ENCODE measurements around the gene AUNIP. TPM values are rescaled to one million over a fixed set of nuclear protein-coding genes. Genes with fewer than 3 reads are reported as not detected.
"Not testable (repeated sequence)": the region's sequence is repeated elsewhere in the genome, so short reads cannot be mapped to it uniquely, and the experiment has no call there.

AUNIP gene
- total RNA-seq, 1 donor from 2014 or later: not detected

GRCh38 chr1:25867210-25867991 lies 8.1 kb upstream of the AUNIP start:
- peak; percentile 51 for DNase-seq (ENCODE audit: low spot score)

- no peak for DNase-seq (ENCODE audit: low spot score)
These were observed 7.0 kb upstream of the AUNIP start for GRCh38 chr1:25866288-25866687.

- peak; percentile 12 for DNase-seq (ENCODE audit: low spot score)
These were observed 5.2 kb upstream of the AUNIP start for GRCh38 chr1:25864434-25864833.

GRCh38 chr1:25863486-25864262 lies 4.4 kb upstream of the AUNIP start:
- peak; percentile 85 for DNase-seq (ENCODE audit: low spot score)

GRCh38 chr1:25862785-25863485 lies 3.7 kb upstream of the AUNIP start:
- DNase-seq (ENCODE audit: low spot score): peak; percentile 82

- peak; percentile 60 for DNase-seq (ENCODE audit: low spot score)
These were observed 2.3 kb upstream of the AUNIP start for GRCh38 chr1:25861316-25862286.

GRCh38 chr1:25858494-25858893 lies 763 bp downstream of the AUNIP start:
- DNase-seq (ENCODE audit: low spot score): no peak

GRCh38 chr1:25856856-25857255 lies 2.4 kb downstream of the AUNIP start:
- DNase-seq (ENCODE audit: low spot score): no peak

- no peak for DNase-seq (ENCODE audit: low spot score)
These were observed 4.7 kb downstream of the AUNIP start for GRCh38 chr1:25854554-25854953.

- no peak for DNase-seq (ENCODE audit: low spot score)
These were observed 10.7 kb downstream of the AUNIP start for GRCh38 chr1:25848531-25848930.

GRCh38 chr1:25847929-25848328 lies 11.3 kb downstream of the AUNIP start:
- no peak for DNase-seq (ENCODE audit: low spot score)

GRCh38 chr1:25845664-25846063 lies 13.6 kb downstream of the AUNIP start:
- DNase-seq (ENCODE audit: low spot score): no peak

GRCh38 chr1:25844536-25845337 lies 14.5 kb downstream of the AUNIP start:
- DNase-seq (ENCODE audit: low spot score): no peak

- DNase-seq (ENCODE audit: low spot score): no peak
These were observed 15.8 kb downstream of the AUNIP start for GRCh38 chr1:25843483-25843882.

GRCh38 chr1:25839808-25840207 lies 19.4 kb downstream of the AUNIP start:
- DNase-seq (ENCODE audit: low spot score): not testable (repeated sequence)

GRCh38 chr1:25837262-25837875 lies 21.9 kb downstream of the AUNIP start:
- no peak for DNase-seq (ENCODE audit: low spot score)

- no peak for DNase-seq (ENCODE audit: low spot score)
These were observed 22.6 kb downstream of the AUNIP start for GRCh38 chr1:25836695-25837094.

GRCh38 chr1:25834894-25835293 lies 24.4 kb downstream of the AUNIP start:
- no peak for DNase-seq (ENCODE audit: low spot score)

GRCh38 chr1:25833158-25833557 lies 26.1 kb downstream of the AUNIP start:
- DNase-seq (ENCODE audit: low spot score): no peak

All from mesenteric fat pad (tissue), 1 donor.